HG03175 (cell line): ENCODE results near the gene NTRK2.
"Not testable (repeated sequence)": the region's sequence is repeated elsewhere in the genome, so short reads cannot be mapped to it uniquely, and the experiment has no call there.

Source experiments
- ATAC-seq: cut with Tn5 transposase; IDR thresholded peaks from one replicate; pipeline ENCODE4 v1.9.1; 2021; ENCODE audit warnings: mild to moderate bottlenecking, moderate library complexity; ENCODE audit not compliant: unreplicated experiment

The NTRK2 gene

DNA sequence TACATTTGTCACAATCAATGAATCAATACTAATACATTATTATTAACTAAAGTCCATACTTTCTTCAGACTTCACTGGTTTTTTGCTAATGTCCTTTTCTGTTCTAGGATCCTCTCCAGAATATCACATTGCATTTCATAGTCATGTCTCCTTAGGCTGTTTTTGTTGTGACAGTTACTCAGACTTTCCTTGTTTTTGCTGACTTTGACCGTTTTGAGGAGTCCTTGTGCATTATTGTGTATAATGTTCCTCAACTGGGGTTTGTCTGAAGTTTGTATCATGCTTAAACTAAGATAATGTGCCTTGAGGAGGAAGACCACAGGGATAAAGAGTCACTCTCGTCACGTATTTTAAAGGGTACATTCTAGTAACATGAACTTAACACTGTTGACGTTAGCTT is 376.9 kb downstream of the NTRK2 start:
- no peak for ATAC-seq

DNA sequence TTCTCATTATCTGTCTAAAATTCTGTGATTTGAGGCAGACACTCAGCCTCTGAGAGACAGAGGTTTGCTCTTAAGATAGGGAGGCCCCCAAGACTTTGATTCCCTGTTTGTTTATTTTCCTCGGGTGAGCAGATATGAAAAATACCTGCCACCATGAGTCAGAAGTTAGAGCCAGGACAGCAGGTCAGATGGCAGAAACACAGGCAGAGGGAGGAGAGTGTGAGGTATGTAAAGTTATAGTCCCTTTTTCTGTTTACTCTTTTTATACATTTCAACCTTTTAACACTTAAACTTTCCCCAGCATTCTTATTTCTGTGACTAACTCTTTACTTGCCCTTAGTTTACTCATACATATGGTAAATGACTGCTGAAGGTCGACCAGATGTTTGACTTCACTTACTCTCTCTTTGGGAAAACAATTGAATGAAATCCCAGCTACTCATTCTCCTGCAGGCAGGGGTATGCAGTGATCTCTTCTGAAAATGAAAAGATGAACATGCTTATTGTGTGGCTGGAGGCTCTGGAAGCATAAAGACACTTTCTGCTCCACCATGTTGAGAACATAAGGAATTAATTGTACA is 383.8 kb downstream of the NTRK2 start:
- no peak for ATAC-seq

DNA sequence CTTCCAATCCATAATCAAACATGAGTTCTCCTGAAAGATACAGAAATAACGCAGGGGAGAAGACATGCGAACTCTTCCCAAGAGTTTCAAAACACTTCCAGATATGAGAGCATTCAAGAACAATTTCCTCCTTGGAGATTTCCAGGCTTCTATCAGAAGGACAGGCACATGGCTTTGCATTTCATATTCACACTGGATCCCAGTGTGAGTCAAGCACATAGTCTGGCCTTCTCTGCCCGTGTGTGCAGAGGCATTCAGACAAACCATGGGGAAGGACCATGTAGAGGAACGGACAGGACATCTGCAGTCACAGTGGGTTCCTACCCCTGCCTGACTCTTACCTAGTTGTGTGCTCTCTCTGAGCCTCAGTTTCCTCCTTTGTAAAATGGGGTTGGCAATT is 384.5 kb downstream of the NTRK2 start:
- no peak for ATAC-seq

DNA sequence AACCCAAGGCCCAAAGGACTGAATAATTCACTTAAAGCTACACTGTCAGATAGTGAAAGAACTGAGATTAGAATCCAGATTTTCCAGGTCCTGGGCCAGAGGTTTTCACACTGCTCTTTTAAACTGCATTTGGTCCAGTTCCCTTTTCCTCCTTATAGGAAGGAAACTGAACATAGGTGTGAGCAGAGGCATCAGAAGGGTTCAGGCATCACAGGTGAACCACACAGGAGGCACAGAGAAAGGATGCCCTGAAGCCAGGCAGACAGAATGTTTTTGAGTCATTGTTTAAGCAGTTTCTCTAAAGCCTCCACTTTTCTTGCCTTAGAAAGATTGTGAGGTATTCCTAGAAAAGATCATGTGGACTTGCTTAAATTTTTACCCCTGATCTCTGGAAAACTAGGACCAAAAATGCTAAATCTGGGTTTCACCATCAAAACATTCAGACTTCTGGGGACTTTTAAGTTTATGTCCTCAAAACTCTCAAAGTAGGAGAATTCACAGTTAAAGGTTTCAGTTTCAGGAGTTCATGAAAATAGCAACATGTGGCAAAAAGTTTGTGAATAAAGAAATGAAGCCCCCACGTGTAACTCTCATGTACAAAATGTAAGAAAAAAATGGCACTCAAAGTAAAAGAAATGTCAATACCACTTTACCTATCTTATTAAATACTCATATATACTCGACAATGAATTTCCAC is 386.1 kb downstream of the NTRK2 start:
- ATAC-seq, result peak; percentile 56

DNA sequence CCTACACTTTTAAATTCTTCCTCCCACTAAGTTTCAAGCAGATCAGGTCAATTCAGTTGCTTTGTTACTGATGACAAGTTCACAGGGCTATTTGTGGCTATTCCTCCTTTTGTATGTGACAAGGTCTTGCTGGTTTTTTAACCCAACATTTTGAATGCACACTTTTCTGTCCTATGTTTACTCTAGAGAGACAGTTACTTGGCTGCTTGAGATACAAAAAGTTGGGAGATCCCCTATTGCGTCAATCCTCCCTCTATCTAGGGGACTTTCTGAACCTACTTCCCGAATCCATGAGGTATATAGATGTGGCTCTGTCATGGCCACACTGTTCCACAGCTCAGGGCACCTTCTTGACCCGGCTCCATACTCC is 386.7 kb downstream of the NTRK2 start:
- ATAC-seq, result peak; percentile 37

DNA sequence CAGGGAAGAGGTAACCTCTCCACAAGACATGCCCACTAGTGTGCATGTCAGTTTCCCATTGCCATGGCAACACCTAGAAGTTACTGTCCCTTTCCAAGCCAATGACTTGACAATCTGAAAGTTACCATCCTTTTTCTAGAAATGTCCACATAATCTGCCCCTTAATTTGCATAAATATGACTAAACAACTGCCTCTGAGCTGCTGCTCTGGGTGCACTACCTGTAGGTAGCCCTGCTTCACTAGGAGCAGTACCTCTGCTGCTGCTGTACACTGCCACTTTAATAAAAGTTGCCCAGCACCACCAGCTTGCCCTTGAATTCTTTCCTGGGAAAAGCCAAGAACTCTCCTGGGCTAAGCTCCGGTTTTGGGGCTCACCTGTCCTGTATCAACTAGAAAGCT is 392.4 kb downstream of the NTRK2 start:
- no peak for ATAC-seq

DNA sequence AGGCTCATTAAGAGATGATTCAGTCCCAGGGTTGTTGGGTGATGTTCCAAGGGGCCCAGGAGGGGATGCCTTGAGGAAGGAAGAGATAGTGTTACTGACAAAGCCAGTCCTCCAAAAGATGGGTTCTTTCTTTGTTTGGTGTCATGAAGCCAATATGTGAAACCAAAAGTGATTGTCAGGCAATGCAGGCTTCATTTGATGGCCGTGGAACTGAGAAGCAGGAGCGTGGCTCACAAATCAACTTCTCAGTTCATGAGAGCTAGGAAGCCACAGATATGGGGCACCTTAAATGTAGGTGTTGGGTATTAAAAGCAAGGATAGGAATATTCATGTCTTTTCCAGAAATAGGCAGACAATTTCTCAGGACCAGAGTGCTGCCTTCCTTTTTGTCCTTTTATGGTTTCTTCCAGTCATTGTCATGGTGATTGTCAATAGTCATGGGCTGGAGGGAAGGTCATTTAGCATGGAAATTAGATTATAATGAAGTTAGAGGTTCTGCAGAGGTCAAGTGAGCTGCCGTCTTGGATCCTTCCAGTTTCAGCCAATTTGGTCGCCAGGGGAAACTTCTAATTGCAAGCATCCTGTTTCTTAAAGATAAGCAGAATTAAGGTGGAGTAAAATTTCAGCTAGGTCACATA is 393.0 kb downstream of the NTRK2 start:
- no peak for ATAC-seq

DNA sequence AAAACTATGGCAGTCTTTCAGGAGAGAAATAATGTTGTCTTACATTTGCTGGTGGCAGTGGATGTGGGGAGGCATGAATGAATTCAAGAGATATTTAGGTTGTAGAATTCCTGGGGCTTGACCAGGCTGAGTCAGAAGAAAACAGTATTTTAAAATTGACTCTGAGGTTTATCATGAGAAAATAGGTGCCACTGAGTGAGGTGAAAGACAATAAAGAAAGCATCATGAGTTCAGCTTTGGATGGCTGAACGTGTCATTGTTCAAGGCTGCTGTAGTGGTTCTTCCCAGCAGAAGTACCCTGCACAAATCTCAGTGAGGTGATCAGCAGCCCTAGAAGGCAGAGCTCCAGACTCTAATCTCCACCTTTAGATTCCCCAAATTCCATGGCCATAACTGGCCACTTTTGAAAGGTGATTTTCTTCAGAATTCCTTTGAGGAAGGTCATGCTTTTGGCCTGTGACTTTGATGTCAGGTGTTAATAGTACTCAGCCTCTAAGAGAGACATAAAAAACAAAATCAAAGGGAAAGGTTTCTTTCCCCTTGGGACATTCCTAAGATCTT is 395.4 kb downstream of the NTRK2 start:
- ATAC-seq, result no peak

DNA sequence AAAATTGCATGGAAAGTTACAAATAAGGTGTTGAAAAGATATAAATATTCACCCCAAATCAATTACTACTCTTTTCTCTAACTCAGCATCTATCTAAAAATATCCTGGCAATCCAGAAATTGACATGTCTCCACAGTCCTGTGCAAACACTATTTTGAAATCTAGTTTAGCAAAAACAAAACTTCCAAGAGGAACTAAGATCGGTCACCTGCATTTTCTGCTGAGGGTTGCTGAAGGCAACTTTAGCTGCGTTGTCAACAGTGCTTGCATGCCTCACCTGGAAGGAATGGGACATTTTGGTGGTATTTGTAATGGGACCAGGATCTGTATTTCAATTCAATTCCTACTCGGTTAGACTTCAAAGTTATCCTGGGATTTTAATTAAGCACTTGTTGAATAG is 398.3 kb downstream of the NTRK2 start:
- no peak for ATAC-seq

DNA sequence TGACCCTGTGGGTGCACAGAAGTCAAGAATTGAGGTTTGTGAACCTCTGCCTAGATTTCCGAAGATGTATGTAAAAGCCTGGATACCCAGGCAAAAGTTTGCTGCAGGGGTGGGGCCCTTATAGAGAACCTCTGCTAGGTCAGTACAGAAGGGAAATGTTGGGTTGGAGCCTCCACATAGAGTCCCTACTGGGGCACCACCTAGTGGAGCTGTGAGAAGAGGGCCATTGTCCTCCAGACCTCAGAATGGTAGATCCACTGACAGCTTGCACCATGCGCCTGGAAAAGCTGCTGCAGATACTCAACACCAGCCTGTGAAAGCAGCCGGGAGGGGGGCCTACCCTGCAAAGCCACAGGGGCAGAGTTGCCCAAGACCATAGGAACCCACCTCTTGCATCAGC is 399.9 kb downstream of the NTRK2 start:
- ATAC-seq, result not testable (repeated sequence)
